Mesothelial cell of epicardium (in vitro differentiated cells): ENCODE results near the gene KRTCAP2. TPM values are rescaled to one million over a fixed set of nuclear protein-coding genes. Genes with fewer than 3 reads are reported as not detected.
"Not testable (repeated sequence)": the region's sequence is repeated elsewhere in the genome, so short reads cannot be mapped to it uniquely, and the experiment has no call there.

ENCODE experiments used
- DNase-seq, 2 experiments: peaks; one replicate each; pipeline ENCODE4 v3.0.0; 2021; ENCODE audit warnings: low spot score in 2 of 2; ENCODE audit not compliant: unreplicated experiment in 2 of 2
- H3K27ac Mint-ChIP-seq: 2 replicates; pipeline ENCODE4 v1.8.0; 2021; ENCODE audit warnings: mixed read lengths
- H3K27me3 Mint-ChIP-seq: 2 replicates; pipeline ENCODE4 v1.8.0; 2021; ENCODE audit warnings: low read depth, mixed read lengths
- H3K36me3 Mint-ChIP-seq: 2 replicates; pipeline ENCODE4 v1.8.0; 2021; ENCODE audit warnings: mixed read lengths
- H3K4me1 Mint-ChIP-seq: 2 replicates; pipeline ENCODE4 v1.8.0; 2021; ENCODE audit warnings: mixed read lengths
- H3K4me3 Mint-ChIP-seq: 2 replicates; pipeline ENCODE4 v1.8.0; 2021; ENCODE audit warnings: mild to moderate bottlenecking, moderate library complexity, mixed read lengths
- H3K9me3 Mint-ChIP-seq: 2 replicates; pipeline ENCODE4 v1.8.0; 2021; ENCODE audit warnings: mixed read lengths
- total RNA-seq: library from RNA; stranded (reverse); gene quantifications from 3 replicates; pipeline ENCODE4 v1.2.1, GENCODE V29; 2021
- TF ChIP-seq, protein P1 (sequence below): fragments of 200-600 bp; sonication (generic); IDR thresholded peaks from one replicate; pipeline ENCODE4 v1.5.0; 2021; ENCODE audit warnings: antibody characterized with exemption; ENCODE audit not compliant: unreplicated experiment

KRTCAP2 gene
- total RNA-seq, 1 donor from 2014 or later: 120 TPM

DNA sequence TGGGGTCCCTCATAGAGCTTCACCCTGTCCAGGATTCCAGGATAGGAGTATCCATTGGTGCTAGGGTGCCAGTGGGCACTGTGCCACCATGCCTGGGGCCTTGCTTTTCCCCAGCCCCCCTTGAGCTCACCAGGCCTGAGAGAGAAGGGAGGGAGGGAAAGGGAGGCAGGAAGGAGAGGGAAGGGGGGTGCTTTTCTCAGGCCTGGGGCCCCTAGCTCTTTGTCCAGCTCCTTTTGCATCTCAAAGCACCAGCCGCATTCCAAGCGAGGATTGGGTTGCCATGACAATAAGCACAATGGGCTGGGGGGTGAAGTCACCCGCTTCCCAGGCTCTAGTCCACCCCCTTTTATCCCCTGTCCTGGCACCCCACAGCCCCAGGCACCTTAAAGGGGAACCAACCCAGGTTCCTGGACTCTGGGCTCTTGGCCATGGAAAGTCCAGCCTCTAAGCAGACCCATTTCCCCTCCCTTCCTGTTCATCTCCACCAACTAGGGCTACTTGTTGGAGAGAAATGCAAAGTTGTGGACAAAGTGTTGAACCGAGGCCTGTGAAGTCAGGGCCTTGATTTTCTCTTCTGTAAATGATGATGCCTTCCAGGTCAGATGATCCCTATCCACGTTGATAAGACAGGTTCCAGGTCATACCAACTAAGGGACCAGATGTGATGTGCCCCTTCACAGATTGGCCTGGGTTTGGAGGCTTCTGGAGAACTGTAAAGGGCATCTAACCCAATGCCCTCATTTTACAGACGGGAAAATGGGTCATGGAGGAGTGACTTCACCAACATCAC lies 23.2 kb upstream of the KRTCAP2 start:
- Mint-ChIP-seq H3K4me1 (peaks cover 24% of the 10 kb centered on the region), H3K36me3 (peaks cover 5% of the 10 kb centered on the region)
- TF ChIP-seq, protein P1, sequence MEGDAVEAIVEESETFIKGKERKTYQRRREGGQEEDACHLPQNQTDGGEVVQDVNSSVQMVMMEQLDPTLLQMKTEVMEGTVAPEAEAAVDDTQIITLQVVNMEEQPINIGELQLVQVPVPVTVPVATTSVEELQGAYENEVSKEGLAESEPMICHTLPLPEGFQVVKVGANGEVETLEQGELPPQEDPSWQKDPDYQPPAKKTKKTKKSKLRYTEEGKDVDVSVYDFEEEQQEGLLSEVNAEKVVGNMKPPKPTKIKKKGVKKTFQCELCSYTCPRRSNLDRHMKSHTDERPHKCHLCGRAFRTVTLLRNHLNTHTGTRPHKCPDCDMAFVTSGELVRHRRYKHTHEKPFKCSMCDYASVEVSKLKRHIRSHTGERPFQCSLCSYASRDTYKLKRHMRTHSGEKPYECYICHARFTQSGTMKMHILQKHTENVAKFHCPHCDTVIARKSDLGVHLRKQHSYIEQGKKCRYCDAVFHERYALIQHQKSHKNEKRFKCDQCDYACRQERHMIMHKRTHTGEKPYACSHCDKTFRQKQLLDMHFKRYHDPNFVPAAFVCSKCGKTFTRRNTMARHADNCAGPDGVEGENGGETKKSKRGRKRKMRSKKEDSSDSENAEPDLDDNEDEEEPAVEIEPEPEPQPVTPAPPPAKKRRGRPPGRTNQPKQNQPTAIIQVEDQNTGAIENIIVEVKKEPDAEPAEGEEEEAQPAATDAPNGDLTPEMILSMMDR: no peak

DNA sequence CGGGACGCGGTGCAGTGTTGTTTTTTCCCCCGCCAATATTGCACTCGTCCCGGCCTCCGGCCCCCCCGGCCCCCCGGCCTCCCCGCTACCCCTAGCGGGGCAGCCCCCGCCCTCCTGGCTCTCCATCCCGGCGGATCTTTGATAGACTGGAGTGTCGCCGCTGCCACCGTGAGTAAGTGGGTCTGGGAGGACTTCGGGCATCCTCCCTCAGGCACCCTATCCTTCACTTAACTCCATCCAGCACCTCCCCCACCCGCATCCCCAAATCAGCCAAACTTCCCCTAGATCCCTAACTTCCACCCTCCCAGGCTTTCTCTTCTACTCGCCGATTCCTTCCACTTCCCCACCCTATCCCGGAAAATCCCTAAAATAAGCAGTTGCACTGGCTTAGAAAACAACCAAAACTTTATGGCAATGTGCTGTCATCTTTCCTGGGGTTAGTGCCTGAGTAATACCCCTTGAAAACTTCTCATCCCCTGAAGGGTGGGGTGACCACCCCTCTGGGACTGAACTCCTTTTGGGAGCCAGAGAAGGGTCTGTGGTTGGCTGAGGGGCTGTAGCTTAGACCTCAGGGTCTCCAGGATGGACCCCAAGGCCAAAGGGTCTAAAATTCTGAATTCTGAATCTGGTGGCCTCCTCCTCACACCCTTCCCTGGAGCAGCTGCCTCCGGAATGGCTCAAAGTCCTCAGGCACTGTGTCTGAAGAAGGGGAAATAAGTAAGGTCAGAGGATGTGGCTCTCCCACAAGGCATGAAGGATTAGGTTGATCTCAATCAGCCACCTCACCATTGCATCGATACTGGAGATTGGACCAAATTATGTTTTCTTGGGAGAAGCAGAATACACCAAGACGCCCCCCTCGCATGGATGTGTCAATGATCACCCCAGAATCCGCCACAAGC lies 22.3 kb upstream of the KRTCAP2 start:
- no peak for DNase-seq
- Mint-ChIP-seq H3K4me1 (peaks cover 24% of the 10 kb centered on the region), H3K27ac (peak overlapping the region; percentile 78), H3K27me3 (no peaks in the 10 kb centered on the region), H3K4me3 (peak overlapping the region; percentile 65), H3K9me3 (no peaks in the 10 kb centered on the region), H3K36me3 (peaks cover 5% of the 10 kb centered on the region)
- TF ChIP-seq, protein P1: no peak

More for the DNA sequence above, 23.2 kb upstream of the KRTCAP2 start:
- H3K27ac Mint-ChIP-seq: no peak overlapping the region
- no peaks in the 10 kb centered on the region for H3K27me3 Mint-ChIP-seq
- DNase-seq: no peak
- no peak overlapping the region for H3K4me3 Mint-ChIP-seq
- H3K9me3 Mint-ChIP-seq: no peaks in the 10 kb centered on the region

DNA sequence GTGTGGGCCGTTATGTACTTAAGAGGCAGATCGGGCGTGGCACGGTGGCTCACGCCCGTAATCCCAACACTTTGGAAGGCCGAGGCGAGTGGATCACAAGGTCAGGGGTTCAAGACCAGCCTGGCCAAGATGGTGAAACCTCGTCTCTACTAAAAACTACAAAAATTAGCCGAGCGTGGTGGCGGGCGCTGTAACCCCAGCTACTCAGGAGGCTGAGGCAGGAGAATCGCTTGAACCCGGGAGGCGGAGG lies 20.8 kb upstream of the KRTCAP2 start:
- H3K4me3 Mint-ChIP-seq: peak overlapping the region; percentile 82
- H3K36me3 Mint-ChIP-seq, H3K27me3 Mint-ChIP-seq, DNase-seq, H3K9me3 Mint-ChIP-seq: not testable (repeated sequence)
- H3K4me1 Mint-ChIP-seq: peaks cover 24% of the 10 kb centered on the region
- peak overlapping the region; percentile 99 for H3K27ac Mint-ChIP-seq

DNA sequence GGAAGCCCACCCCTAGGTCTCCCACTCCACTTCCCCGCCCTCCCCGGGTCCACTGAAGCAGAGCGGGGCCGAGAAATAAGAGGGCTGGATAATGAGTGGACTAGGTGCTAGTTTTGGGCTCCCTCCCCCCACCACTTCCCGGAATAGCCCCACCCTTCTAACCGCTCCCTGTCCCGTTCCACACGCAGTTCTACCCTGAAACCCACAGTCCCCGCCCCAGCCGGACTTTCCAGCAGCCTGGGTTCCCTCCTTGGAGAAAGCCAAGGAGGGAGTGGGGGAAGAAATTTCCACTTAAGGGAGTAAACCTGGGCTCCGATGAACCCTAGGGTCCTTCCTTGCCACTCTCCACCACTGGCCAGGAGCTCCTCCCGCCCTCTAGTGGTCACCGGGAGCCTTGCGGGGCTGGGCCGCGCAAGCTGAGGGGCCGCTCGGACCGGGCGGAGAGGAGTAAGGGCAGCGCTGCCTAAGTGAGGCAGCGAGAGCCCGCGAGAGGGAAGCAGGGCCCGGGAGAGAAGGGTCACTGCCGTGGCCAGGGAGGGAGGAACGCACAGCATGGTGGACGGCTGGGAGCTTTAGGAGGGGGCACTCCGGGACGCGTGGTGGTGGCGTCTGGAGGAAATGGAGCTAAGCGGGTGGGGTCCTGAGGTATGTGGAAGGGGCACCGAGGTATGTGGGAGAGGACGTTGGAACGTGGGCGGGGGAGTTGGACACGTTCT lies 20.3 kb upstream of the KRTCAP2 start:
- TF ChIP-seq, protein P1: peak; percentile 92
- Mint-ChIP-seq H3K27ac (peak overlapping the region; percentile 99), H3K27me3 (no peaks in the 10 kb centered on the region), H3K9me3 (no peaks in the 10 kb centered on the region), H3K4me3 (peak overlapping the region; percentile 82), H3K4me1 (peaks cover 24% of the 10 kb centered on the region), H3K36me3 (peaks cover 5% of the 10 kb centered on the region)
- DNase-seq: peak; percentile 75 to 94

DNA sequence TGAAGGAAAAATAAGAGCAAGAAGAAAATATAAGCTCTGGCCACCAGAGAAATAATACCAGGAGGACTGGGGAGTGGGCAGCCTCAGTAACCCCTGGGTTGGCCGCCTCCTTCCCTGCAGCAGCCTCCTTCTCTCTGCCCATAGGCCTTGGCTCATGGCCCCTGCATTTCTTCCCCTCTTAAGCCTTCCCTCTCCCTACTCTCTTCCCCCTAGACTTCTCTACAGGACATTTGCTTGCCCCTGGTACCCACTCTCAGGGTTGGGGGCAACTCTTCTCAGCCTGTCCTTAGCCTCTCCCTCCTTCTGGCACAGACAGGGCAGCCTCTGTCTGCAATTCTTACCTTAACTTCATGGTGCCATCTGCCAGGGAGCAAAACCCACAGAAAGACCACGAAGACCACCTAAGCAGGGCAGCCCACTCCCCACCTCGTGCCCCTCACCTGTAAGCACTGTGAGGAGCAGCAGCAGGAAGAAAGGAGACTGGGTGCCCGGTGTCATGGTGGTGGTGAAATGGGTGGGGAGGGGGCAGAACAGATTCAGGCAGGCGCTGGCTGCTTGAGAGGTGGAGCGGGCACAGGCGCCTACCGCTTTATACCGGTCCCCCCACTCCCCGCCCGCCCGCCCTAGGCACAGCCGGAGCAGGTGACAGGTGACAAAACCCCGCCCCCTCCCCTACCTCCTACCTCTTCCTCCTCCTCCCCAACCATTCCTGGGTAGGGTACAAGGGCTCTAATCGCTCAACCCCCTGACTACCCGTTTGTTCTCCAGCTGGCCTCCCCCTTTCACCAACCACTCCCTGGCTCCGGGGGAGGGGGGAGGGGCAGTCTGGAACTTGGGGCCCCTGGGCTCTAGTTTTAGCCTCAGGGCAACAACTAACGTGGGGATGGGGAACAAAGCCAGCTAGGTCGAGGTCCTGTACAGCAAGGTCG lies 19.5 kb upstream of the KRTCAP2 start:
- H3K36me3 Mint-ChIP-seq: peaks cover 4% of the 10 kb centered on the region
- H3K27me3 Mint-ChIP-seq: no peaks in the 10 kb centered on the region
- TF ChIP-seq, protein P1: no peak
- peak overlapping the region; percentile 99 for H3K27ac Mint-ChIP-seq
- peak overlapping the region; percentile 82 for H3K4me3 Mint-ChIP-seq
- DNase-seq: no peak
- peaks cover 27% of the 10 kb centered on the region for H3K4me1 Mint-ChIP-seq
- H3K9me3 Mint-ChIP-seq: no peaks in the 10 kb centered on the region
